ENCODE measurements around the gene CASP4.
A peak's percentile ranks its signal among the peaks of the same experiment; 100 is the strongest.
"Not testable (repeated sequence)": the region's sequence is repeated elsewhere in the genome, so short reads cannot be mapped to it uniquely, and the experiment has no call there.

CASP4 gene
- total RNA-seq: 91.9 to 103 reads per million in 2 experiments

DNA sequence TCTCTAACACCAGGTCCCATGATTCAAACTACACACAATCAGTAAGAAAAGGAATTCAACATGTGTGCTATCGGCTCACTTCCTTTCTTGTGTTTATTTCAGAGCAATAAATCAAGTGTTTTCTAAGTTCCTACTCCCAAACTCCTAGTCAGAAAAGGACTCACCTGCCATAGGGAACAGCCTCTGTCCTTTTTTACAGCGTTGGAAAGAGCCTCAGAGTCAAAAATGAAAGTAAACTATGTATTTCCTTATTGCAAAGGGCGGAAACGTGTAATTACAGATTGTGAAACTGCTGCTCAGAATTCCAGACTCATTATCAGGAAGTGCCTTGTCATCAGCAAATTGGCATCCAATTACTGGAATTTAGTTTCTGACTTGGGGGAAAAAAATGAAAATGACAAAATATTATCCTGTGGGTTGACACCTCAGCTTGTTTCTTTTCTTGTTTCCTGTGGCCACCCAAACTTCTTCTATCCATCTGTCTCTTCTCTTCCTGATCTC lies at the start of gene CASP4:
TSS of gene CASP4 (minus strand) at position 220 of the 501 bp plus-strand sequence. CDS start at position 171, 49 bp downstream.
- no peak for DNase-seq (ENCODE audit: low read depth)

DNA sequence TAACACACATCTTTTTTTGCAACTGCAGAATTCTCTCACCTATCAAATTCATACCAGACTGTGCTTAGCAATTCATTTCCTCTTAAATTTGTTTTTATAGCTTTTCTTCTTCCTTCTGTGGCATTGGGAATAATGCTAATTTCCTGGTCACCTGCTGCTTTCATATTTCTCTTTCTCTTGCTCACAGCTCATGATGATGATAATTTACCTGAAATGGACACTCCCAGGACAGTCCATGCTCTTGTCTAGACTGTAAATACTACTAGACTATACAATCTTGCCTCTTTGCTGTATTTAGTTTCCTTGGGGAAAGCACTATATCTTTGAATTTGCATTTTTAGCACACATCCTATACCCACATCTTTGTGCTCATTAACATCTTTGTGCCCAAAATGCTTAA lies 39.1 kb upstream of the CASP4 start:
- no peak for DNase-seq (ENCODE audit: low read depth)

DNA sequence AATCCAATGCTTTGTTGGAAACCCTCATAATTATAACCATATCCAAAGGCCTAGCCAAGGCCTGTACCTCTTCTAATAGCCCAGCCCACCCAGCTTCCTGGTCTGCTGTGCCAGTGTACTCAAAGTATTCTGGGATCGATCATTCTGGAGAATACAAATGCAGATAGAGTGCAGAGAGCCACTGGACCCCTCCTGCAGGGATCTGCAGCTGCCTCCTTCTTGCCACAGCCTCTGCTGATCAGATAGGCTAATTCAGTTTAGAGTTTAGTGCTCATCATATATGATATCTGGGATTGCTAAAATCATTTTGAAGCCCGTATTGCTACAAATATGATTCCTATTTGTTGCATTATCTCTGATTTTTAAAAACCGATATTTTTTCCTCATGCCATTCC lies 37.1 kb upstream of the CASP4 start:
- DNase-seq (ENCODE audit: low read depth): no peak

DNA sequence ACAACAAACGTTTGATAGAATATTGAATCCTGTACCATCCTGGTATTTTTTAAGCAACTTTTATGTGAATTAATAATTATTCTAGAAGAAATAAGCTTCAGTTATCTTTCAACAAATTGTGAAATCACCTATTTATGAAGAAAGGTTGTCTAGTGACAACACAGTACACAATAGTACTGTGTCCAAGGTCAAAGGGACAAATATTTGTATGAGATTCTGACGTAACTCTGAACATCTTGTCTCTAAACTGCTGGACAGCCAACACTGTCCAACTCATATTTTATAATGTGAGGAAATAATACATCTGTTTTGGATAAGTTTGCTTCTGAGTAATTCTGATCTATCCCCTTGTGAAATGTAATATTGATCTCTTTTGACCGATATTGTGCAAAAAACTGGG lies 35.6 kb upstream of the CASP4 start:
- no peak for DNase-seq (ENCODE audit: low read depth)

DNA sequence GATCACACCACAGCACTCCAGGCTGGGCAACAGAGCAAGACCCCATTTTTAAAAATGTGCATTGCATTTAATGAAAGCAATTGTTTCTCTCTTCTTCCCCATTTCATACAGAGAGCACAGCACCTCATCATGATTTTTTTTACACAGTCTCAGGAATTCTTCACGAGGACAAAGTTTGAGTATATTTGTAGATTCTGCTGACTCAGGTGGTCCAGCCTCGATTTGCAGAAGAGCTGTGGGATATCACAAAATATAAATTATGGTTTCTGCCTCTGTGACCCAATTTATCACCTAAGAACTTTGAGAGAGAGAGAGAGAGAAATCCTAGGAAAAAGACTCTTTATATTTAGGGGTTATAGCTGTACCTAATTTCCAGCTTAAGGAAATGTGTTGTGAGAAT lies 34.8 kb upstream of the CASP4 start:
- no peak for DNase-seq (ENCODE audit: low read depth)

DNA sequence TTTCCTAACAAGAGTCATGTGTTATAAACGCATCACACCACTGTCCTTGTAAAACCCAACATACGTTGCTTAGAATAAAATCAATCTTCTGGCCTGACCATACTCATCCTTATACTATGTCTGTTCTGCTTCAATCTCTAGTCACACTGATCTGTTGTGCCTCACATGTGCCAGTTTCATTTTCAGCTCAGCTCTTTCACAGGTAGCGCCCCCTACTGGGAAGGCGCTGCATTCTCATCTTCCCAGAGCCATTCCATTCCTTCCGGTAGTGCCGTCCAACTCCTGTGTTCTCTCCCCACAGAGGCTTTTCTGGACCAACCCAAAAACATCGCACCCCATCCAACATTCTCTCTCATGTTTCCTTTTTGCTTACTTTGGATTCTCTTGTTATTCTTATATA lies 32.4 kb upstream of the CASP4 start:
- DNase-seq (ENCODE audit: low read depth): peak; percentile 3

DNA sequence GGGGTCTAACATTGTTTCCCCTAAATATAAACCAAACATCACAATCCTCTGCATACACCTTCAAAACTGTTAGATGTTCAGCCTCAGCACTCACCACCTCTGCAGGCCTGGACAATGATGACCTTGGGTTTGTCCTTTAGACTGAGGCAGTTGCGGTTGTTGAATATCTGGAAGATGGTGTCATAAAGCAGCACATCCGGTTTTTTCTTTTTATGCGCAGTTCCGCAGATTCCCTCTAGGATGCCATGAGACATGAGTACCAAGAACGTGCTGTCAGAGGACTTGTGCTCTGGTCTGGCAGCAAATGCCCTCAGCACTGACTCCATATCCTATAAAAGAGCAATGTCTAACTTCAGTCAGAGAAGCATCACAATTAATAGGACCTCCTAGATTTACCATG lies 31.8 kb upstream of the CASP4 start:
- DNase-seq (ENCODE audit: low read depth): no peak

DNA sequence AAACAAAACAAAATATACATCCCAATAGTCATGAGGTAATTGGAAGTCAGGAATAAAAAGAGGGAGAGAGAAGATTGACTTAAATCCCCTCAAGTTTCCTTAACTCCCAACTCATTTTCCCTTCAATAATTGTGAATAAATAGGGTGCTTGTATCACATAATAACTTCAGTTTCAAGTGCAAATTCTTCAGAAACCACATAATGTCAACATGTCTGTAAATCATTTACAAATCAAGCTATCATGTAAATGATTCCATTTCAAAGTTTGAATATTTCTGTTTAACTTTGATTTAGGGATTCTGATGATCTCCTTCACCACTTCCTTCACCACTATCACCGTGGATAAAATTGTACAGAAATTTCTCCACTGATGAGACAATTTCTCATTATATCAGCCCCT lies 31.3 kb upstream of the CASP4 start:
- no peak for DNase-seq (ENCODE audit: low read depth)

DNA sequence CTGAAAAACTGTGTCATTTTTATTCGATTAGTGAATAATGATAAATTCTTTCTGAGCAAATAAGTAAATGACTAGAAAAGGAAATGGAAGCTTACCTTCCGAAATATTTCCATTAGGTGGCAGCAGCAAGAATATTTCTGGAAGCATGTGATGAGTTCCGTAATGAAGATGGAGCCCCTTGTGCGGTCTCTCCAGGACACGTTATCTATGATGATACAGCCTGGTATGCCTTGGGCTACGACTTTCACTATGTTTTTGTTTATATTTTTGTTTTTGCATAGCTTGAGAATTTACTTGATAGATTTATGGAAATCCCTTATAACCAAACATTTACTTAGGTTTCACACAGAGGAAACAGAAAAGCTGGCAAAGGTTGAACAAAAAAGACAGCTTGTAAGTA lies 28.9 kb upstream of the CASP4 start:
- DNase-seq (ENCODE audit: low read depth): no peak

DNA sequence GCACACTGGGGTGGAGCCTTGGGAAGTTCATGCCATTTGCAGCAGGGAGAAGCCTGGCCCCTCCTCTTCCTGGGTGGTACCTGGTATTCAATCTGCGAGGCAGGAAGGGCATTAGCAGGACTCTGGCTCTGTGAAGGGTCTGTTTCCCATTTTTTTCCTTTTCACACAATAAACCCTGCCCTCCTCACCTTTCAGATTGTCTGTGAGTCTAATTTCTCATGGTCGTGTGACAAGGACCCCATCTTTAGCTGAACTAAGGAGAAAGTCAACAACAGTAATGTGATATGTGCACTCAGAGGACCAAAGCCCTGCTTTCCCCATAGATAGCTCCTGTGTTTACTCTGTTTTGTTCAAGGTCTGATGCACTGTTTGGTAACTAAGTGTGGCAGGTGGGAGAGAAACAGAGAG lies 26.6 kb upstream of the CASP4 start:
- no peak for DNase-seq (ENCODE audit: low read depth)

DNA sequence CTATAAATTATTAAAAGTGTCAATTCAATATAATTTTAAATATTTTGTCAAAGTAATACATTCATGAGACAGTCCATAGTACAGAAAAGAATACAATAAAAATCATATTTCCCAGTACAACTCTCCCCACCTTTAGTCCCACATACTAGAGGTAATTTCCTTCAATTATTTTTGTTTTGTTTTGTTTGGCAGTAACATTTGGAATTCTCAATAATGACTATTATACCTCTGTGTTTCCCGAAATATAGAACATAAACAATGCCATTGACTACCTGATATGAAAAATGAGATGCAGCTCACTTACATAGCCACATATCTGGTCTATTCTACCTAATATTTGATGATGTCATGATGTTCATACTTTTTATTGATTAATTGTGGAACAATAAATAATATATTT lies 24.4 kb upstream of the CASP4 start:
- no peak for DNase-seq (ENCODE audit: low read depth)

DNA sequence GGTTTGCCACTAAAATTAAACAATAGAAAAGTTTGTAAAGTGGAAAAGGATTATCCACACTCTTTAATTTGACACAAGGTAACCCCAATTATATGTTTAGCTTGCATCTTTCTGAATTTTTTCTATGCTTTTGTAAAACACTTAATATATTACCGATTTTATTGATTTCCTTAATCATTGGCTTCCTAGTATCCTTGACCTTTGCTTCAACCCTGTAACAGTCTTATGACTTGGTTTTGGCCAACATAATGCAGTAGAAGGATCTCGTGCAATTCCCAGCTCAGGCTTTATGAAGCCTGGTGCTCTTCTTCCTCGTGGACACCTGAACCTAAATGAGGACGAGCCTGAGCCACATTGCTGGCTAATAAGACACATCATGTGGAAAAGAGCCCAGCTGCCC lies 23.6 kb upstream of the CASP4 start:
- no peak for DNase-seq (ENCODE audit: low read depth)

DNA sequence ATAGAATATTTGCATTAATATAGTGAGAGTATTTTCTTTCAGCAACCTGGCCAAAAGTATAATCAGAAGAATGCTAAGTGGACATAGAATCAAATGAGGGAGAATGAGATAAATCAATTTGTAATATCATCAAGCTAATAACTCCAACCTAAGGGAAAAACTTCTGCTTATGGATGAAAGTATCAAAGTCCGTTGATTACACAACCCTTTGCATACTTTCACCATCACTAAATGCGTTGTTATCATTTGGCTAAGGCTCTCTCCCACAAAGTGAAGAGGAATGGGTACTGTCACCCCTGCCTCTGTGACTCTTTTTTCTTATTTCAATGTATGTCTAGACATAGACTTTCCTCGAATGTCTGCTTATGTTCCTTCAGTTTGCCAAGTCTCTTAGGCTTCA lies 16.4 kb upstream of the CASP4 start:
- no peak for DNase-seq (ENCODE audit: low read depth)

DNA sequence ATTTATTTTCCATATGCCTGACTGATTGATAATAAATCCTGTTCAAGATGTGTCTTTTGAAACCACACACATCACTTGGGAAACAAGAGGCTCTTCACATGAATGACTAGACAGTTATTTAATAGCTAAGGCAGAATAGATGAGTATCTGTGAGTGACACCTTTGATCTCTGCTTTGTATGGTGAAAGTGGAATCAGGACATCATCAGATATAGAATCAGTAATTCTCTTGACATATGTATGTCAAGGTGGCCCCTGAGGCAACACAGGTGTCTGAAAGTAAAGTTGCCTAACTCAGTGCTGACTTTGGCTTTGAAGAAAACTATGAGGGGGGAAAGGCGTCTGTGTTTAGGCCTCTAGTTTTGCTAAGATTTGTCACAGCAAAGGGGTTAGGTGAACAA lies 11.5 kb upstream of the CASP4 start:
- DNase-seq (ENCODE audit: low read depth): no peak

DNA sequence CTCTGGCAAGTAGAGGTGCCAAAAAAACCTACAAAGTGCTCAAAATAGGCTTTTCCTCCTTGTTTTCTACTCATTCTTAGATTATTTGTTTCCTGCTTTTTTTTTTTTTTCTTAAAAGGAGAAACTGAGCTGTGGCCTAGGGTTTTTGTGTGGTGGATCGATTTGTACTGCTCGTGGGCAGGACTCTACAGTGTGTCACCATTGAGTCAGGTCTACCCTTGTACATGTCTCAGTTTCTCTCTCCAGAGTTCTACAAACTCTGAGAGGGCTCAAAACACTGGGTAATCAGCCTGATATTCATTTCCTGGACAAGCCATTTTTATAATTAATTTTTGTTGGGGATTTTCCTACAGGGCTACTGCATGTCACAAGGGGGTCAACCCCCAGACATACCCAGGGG lies 5.2 kb upstream of the CASP4 start:
- no peak for DNase-seq (ENCODE audit: low read depth)

DNA sequence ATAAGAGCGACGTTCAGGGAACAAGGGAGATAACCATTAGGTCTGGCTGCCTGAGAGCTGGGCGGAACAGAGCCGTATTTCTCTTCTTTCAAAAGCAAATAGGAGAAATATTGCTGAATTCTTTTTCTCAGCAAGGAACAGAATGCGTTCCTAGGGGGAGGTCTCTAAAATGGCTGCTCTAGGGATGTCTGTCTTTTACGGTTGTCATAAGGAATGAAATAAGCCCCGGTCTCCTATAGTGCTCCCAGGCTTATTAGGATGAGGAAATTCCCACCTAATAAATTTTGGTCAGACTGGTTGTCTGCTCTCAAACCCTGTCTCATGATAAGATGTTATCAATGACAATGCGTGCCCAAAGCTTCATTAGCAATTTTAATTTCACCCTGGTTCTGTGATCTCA lies 4.5 kb upstream of the CASP4 start:
- DNase-seq (ENCODE audit: low read depth): not testable (repeated sequence)

DNA sequence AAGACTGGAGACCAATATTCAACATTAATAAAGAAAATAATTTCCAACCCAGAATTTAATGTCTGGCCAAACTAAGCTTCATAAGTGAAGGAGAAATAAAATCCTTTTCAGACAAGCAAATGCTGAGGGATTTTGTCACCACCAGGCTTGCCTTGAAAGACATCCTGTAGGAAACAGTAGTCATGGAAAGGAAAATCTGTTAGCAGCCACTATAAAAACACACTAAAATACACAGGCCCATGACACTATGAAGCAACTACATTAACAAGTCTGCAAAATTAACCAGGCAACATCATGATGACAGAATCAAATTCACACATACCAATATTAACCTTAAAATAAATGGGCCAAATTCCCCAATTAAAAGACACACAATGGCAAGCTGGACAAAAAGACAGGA lies 2.4 kb upstream of the CASP4 start:
- no peak for DNase-seq (ENCODE audit: low read depth)

DNA sequence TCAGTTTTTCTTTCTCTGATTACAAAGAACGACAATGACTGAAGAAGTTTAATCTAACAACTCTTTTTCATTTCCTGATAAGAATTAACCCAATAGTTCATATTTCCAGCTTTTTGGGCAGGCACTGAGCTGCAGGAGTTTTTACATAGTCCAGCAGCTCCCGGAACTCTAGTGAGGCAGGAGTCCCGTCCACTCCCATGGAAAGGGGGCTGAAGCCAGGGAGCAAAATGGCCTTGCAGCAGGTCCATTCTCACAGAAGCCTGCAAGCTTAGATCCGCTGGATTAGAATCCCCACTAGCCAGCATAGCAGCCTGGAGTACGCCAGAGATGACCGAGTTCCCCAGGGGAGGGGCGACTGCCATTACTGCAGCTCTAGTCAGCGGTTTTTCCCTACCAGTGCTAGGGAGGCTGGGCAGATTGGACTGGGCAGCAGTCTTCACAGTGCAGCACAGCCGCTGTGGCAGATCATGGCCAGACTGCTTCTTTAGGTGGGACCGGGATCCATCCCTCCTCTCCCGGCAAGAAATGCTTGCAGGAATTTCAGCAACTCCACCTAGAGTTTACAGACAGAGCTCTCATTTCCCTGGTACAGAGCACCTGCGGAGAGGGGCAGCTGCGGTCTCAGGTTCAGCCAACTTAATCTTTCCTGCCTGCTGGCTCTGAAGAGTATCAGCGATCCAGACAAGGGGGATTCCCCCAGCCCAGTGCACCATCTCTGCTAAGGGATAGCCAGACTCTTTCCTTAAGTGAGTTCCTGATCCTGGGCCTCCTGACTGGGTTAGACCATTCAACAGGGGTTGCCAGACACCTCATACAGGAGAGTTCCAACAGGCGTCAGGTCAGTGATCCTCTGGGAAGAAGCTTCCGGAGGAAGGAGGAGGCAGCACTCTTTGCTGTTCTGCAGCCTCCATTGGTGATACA lies 742 bp upstream of the CASP4 start:
- DNase-seq (ENCODE audit: low read depth): no peak

DNA sequence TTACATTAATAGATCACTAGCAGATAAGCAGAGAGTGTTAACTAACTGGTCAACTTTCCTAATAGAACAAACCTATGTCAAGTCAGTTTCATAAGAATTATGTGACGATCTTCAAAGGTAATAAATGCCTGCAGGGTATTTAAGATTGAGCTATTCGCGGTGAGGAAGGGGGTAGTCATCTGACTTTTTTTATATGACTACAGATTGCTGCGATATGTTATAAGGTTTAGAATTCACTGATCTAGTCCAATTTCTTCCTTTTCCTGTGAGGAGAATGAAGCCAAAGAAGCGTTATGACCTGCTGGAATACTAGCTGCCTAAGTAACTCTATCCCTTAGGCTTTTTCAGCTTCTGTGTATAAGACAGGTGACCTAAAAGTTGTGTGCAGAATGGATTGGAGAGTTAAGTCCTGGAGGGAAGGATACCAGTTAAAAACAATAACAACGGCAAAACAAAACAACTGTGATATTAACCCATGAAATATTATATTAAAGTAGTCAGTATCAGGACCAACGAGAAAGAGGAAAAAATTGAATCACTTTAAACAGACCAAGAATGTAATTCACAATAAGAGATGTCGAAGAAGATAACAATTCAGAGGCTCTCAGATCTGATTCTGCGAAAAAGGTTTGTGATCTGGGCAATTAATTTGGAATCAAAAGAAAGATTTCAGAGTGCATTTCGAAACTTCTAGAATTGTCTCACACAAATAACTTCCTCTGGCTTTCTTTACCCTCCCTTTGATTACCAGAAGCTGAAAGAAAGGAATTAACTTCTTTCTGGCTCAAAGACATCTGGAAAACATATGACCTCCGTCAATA lies 630 bp downstream of the CASP4 start:
- no peak for DNase-seq (ENCODE audit: low read depth)

DNA sequence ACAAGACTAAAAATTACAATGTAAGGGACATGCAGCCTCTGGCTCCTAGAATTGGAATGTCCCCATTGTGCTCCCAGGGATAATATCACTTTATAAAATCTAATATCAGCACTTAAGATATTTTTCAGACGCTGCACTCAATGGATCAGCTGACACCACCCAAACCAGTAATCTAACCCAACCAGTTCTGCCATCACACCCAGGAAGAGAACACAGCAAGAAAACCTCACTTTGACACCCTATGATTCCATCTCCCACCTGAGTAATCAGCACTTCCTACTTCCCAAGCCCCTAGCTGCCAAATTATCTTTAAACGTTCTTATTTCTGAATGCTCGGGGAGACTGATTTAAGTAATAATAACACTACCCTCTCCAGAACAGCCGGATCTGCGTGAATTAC lies 2.6 kb downstream of the CASP4 start:
- DNase-seq (ENCODE audit: low read depth): no peak

DNA sequence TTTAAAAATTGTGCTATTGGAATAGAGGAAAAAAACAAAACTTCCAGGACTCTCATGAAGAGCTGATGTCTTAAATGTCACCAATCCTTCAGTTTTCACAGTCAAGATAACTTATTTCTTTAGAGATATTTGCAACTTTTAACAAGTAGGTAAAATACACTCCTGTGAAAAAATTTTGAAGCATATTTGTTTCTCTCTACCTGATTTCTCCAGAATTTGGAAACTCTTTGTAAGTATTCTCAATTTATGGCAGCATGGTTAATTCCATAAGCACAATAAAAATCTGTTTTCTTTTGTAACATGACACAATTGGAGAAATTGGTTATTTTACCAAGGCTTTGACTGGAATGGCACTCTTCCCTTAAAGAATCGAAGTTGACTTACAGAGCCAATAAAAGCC lies 4.1 kb downstream of the CASP4 start:
- DNase-seq (ENCODE audit: low read depth): no peak

DNA sequence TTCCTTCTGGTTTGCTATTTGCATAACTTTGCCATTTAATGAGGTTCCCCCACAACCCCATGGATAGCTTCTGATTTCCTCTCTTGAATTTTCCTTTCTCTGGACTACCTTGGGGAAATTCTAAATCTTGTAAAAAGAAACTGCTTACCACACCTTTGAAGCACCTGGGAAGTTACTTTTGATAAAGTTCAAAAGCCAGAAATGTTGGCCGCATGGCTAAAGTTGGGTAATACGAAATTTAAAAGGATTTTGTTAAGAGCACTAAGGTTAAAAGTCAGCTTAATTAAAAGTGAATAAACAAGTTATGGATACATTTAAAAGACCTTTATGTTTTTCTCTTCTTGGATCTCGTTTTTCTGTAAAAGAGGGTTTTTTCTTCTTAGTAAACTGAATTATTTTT lies 5.5 kb downstream of the CASP4 start:
- DNase-seq (ENCODE audit: low read depth): no peak

DNA sequence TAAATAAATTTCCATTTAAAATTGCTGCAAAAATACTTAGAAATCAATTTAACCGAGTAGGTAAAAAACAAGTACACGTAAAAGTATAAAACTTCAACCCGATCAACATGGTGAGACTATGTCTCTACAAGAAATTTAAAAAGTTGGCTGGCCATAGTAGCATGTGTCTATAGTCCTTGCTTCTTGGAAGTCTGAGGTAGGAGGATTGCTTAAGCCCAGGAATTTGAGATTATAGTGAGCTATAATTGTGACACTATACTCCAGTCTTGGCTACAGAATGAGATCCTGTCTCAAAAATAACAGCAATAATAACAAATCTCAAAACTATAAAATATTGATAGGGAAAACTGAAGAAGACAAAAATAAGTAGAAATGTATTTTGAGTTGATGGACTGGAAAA lies 11.1 kb downstream of the CASP4 start:
- no peak for DNase-seq (ENCODE audit: low read depth)
